CD14-positive monocyte (primary cell): ENCODE data around the gene ABHD12. TPM values are rescaled to one million over a fixed set of nuclear protein-coding genes. Genes with fewer than 3 reads are reported as not detected.
A peak's percentile ranks its signal among the peaks of the same experiment; 100 is the strongest.

Source experiments
- DNase-seq, 3 donors: peaks; one replicate each; pipeline ENCODE4 v3.0.0-alpha.2; 2011 to 2022
- H2AFZ ChIP-seq: 2 replicates; pipeline ENCODE4 v1.6.0; 2012; ENCODE audit warnings: mild to moderate bottlenecking, low read depth, low read length, inconsistent platforms; ENCODE audit not compliant: insufficient read depth, poor library complexity, severe bottlenecking
- H3K27ac ChIP-seq, 2 donors: 1 replicate in 1 of 2; 2 replicates in 1 of 2; pipeline ENCODE4 v1.5.1; 2012 to 2013; ENCODE audit warnings: low read length in 2 of 2, control low read depth in 1 of 2, inconsistent platforms in 1 of 2, low read depth in 1 of 2, mild to moderate bottlenecking in 1 of 2
- H3K27me3 ChIP-seq, 2 donors: one replicate each; pipeline versions ENCODE4 v1.6.0 to v1.6.1; 2011 to 2013; ENCODE audit warnings: low read length in 2 of 2; ENCODE audit not compliant: control insufficient read depth in 2 of 2, insufficient read depth in 2 of 2
- H3K36me3 ChIP-seq, 2 donors: replicated peaks in 1 of 2; 1 replicate in 1 of 2; 2 replicates in 1 of 2; pipeline versions ENCODE4 v1.5.1 to v1.6.1; 2012 to 2013; ENCODE audit warnings: low read length in 2 of 2, control low read depth in 1 of 2, inconsistent platforms in 1 of 2, mild to moderate bottlenecking in 1 of 2; ENCODE audit not compliant: insufficient read depth in 2 of 2, control insufficient read depth in 1 of 2
- H3K4me1 ChIP-seq, 2 donors: 1 replicate in 1 of 2; 2 replicates in 1 of 2; pipeline versions ENCODE4 v1.5.1 to v1.6.1; 2012 to 2013; ENCODE audit warnings: low read length in 2 of 2, control low read depth in 1 of 2, inconsistent platforms in 1 of 2, mild to moderate bottlenecking in 1 of 2, moderate library complexity in 1 of 2; ENCODE audit not compliant: insufficient read depth in 2 of 2, control insufficient read depth in 1 of 2
- H3K4me2 ChIP-seq: replicated peaks from 2 replicates; pipeline ENCODE3; 2012; ENCODE audit warnings: low read length, moderate library complexity, mild to moderate bottlenecking; ENCODE audit not compliant: poor library complexity, severe bottlenecking; ENCODE audit errors: extremely low read depth
- H3K4me3 ChIP-seq, 3 experiments: fragments of 200-600 bp in 1 of 3; sonication (generic) in 1 of 3; replicated peaks in 1 of 3; 1 replicate in 2 of 3; 2 replicates in 1 of 3; pipeline ENCODE4 v1.5.1; 2011 to 2013; ENCODE audit warnings: low read length in 3 of 3, mild to moderate bottlenecking in 3 of 3, control low read depth in 2 of 3, low read depth in 2 of 3, inconsistent platforms in 1 of 3, moderate library complexity in 1 of 3
- H3K79me2 ChIP-seq: 2 replicates; pipeline ENCODE4 v1.6.0; 2012; ENCODE audit warnings: mild to moderate bottlenecking, control low read depth, inconsistent platforms, low read length, moderate library complexity; ENCODE audit not compliant: insufficient read depth
- H3K9ac ChIP-seq: 2 replicates; pipeline ENCODE4 v1.6.0; 2017; ENCODE audit warnings: low read length, mild to moderate bottlenecking; ENCODE audit not compliant: insufficient read depth, poor library complexity, severe bottlenecking
- H3K9me3 ChIP-seq, 2 donors: replicated peaks in 1 of 2; 1 replicate in 1 of 2; 2 replicates in 1 of 2; pipeline versions ENCODE4 v1.5.1 to v1.6.1; 2012 to 2013; ENCODE audit warnings: low read length in 2 of 2, control low read depth in 1 of 2; ENCODE audit not compliant: control insufficient read depth in 1 of 2, insufficient read depth in 1 of 2
- H4K20me1 ChIP-seq: 2 replicates; pipeline ENCODE4 v1.6.0; 2012; ENCODE audit warnings: mild to moderate bottlenecking, low read length, control low read depth, moderate library complexity; ENCODE audit not compliant: insufficient read depth
- H3K27ac Mint-ChIP-seq, 7 donors: one replicate each; pipeline ENCODE4 v1.8.0; 2020; ENCODE audit warnings: mild to moderate bottlenecking in 7 of 7, mixed read lengths in 7 of 7, moderate library complexity in 6 of 7, inconsistent platforms in 2 of 7
- H3K27me3 Mint-ChIP-seq, 3 donors: one replicate each; pipeline ENCODE4 v1.8.0; 2021 to 2022; ENCODE audit warnings: low read depth in 3 of 3, mild to moderate bottlenecking in 3 of 3, mixed read lengths in 3 of 3, moderate library complexity in 3 of 3, inconsistent platforms in 1 of 3
- H3K36me3 Mint-ChIP-seq, 2 donors: one replicate each; pipeline ENCODE4 v1.8.0; 2020; ENCODE audit warnings: mixed read lengths in 2 of 2, inconsistent platforms in 1 of 2, mild to moderate bottlenecking in 1 of 2
- H3K4me1 Mint-ChIP-seq: one replicate; pipeline ENCODE4 v1.8.0; 2020; ENCODE audit warnings: mild to moderate bottlenecking, mixed read lengths
- H3K4me3 Mint-ChIP-seq, 2 donors: one replicate each; pipeline ENCODE4 v1.8.0; 2020; ENCODE audit warnings: mild to moderate bottlenecking in 2 of 2, mixed read lengths in 2 of 2, moderate library complexity in 1 of 2
- H3K9me3 Mint-ChIP-seq, 7 donors: one replicate each; pipeline ENCODE4 v1.8.0; 2020 to 2022; ENCODE audit warnings: mixed read lengths in 7 of 7, mild to moderate bottlenecking in 6 of 7, moderate library complexity in 6 of 7, inconsistent platforms in 2 of 7
- CTCF ChIP-seq: fragments of 200-600 bp; IDR thresholded peaks from one replicate; pipeline ENCODE4 v1.8.0; 2022; ENCODE audit warnings: antibody characterized with exemption, mild to moderate bottlenecking
- WGBS: methylation state at CpG from one replicate; pipeline ENCODE4 v1.1.5; 2013; ENCODE audit warnings: missing lambda C conversion rate; ENCODE audit not compliant: insufficient coverage; 5-methylcytosine and 5-hydroxymethylcytosine counted together
- intact Hi-C, 2 donors: fragments of 100-400 bp; cut with micrococcal nuclease; formaldehyde crosslinking; loops; one replicate each; pipeline versions ENCODE4 v1.15.0 to v1.15.1; 2023
- polyA plus RNA-seq, 3 donors: library from polyadenylated mRNA; depleted of rRNA in 1 of 3; unstranded in 2 of 3; stranded (reverse) in 1 of 3; fragments of 300-500 nt in 2 of 3; fragments of >200 nt in 1 of 3; fragmentation: Illumina TruSeq in 2 of 3; gene quantifications; 1 replicate in 2 of 3; 2 replicates in 1 of 3; pipeline ENCODE4 v1.2.3, GENCODE V29; 2012 to 2021

Gene ABHD12
- polyA plus RNA-seq, 3 donors, result 20.3 to 34.5 (median 32.1) TPM

- H3K27me3 Mint-ChIP-seq, result peaks cover 0 to 2% (median 0%) of the 10 kb centered on the region in 3 donors
- H2AFZ ChIP-seq, result no peak overlapping the region
- peak overlapping the region; percentile 82 to 92 for H3K27ac ChIP-seq
- H3K4me3 Mint-ChIP-seq, result no peak overlapping the region
- H3K9me3 Mint-ChIP-seq, result no peaks in the 10 kb centered on the region
- TF ChIP-seq CTCF, result no peak
- peak; percentile 31 to 79 (median 66) for DNase-seq
- no peaks in the 10 kb centered on the region for H4K20me1 ChIP-seq
- H3K79me2 ChIP-seq, result no peaks in the 10 kb centered on the region
- peaks cover 14 to 34% of the 10 kb centered on the region in 2 donors for H3K36me3 ChIP-seq
- H3K9me3 ChIP-seq, result no peaks in the 10 kb centered on the region
- H3K27me3 ChIP-seq, result no peaks in the 10 kb centered on the region
- H3K9ac ChIP-seq, result peak overlapping the region; percentile 67
- H3K4me2 ChIP-seq, result peak overlapping the region; percentile 69
- 93% methylated on average over 14 of the region's 18 CpGs for WGBS
- intact Hi-C loops, result loop anchor here (2.0 to 10.0 kb wide), 5 partner anchors 62 to 317 kb away; partner anchors contain the start of genes APMAP (in 2 of the 2), ABHD12 (in 1 of the 2) and PYGB (in 1 of the 2)
- no peak overlapping the region for H3K4me3 ChIP-seq
- H3K4me1 Mint-ChIP-seq, result peaks cover 29% of the 10 kb centered on the region
- H3K4me1 ChIP-seq, result peaks cover 25 to 28% of the 10 kb centered on the region in 2 donors
- H3K27ac Mint-ChIP-seq, result peak overlapping the region; percentile 72 to 100 (median 92)
- peaks cover 18 to 52% of the 10 kb centered on the region in 2 donors for H3K36me3 Mint-ChIP-seq
Observed at GRCh38 chr20:25309395-25310267, 81.0 kb downstream of the ABHD12 start.

GRCh38 chr20:25308671-25309394 lies 81.8 kb downstream of the ABHD12 start:
- no peak for TF ChIP-seq CTCF
- Histone ChIP-seq H3K79me2 (no peaks in the 10 kb centered on the region), H4K20me1 (no peaks in the 10 kb centered on the region), H3K27me3 (no peaks in the 10 kb centered on the region), H3K36me3 (peaks cover 17 to 36% of the 10 kb centered on the region in 2 donors), H2AFZ (no peak overlapping the region), H3K9ac (peak overlapping the region; percentile 67), H3K4me1 (peaks cover 25 to 28% of the 10 kb centered on the region in 2 donors), H3K4me3 (no peak overlapping the region), H3K4me2 (no peak overlapping the region), H3K9me3 (no peaks in the 10 kb centered on the region), H3K27ac (peak overlapping the region in 1 of 2 donors; percentile 92)
- Mint-ChIP-seq H3K4me3 (no peak overlapping the region), H3K9me3 (no peaks in the 10 kb centered on the region), H3K36me3 (peaks cover 22 to 51% of the 10 kb centered on the region in 2 donors), H3K27me3 (peaks cover 0 to 2% (median 0%) of the 10 kb centered on the region in 3 donors), H3K4me1 (peaks cover 29% of the 10 kb centered on the region), H3K27ac (peak overlapping the region in 4 of 7 donors; percentile 30 to 98 (median 84))
- peak; percentile 28 to 64 (median 35) for DNase-seq
- 85% methylated on average over 11 of the region's 17 CpGs for WGBS
- intact Hi-C loops, result loop anchor here (2.0 to 10.0 kb wide), 3 partner anchors 62 to 316 kb away; partner anchors contain the start of genes ABHD12 (in 1 of the 2), APMAP (in 1 of the 2) and PYGB (in 1 of the 2)
